HCT116 (cell line): ENCODE data around the gene MIF. TPM values are rescaled to one million over a fixed set of nuclear protein-coding genes. Genes with fewer than 3 reads are reported as not detected.

Source experiments
- ATAC-seq: fragments of 200-7000 bp; cut with Tn5 transposase; 2 replicates; pipeline ENCODE4 v1.9.1; 2020; ENCODE audit warnings: mild to moderate bottlenecking, moderate library complexity
- BruUV-seq: library from RNA; stranded (reverse); fragments of 400-500 nt; replicated peaks from 2 replicates; lab custom pipeline; 2021; lab: Mats Ljungman, UMichigan
- CTCF ChIA-PET: fragments of 300-600 bp; sonication (Branson Sonifier 250); formaldehyde crosslinking; loops from one replicate; lab custom pipeline; 2021; ENCODE audit warnings: antibody characterized with exemption; lab: Charles Lee
- POLR2A ChIA-PET: fragments of 300-600, 350-600 bp; sonication (Branson Sonifier 250); formaldehyde crosslinking; loops from one replicate; lab custom pipeline; 2021; ENCODE audit warnings: antibody characterized with exemption; lab: Charles Lee
- RAD21 ChIA-PET, 2 experiments: fragments of 300-600 bp; sonication (Branson Sonifier 250); formaldehyde crosslinking; loops; one replicate each; lab custom pipeline; 2023; ENCODE audit warnings: low total read pairs in 2 of 2; ENCODE audit not compliant: uncharacterized antibody in 2 of 2, unreplicated experiment in 2 of 2, low non-redundant PET in 1 of 2; lab: Charles Lee
- DNase-seq: peaks from one replicate; pipeline ENCODE4 v3.0.0-alpha.2; 2010; ENCODE audit warnings: low read depth, low spot score
- H2AFZ ChIP-seq: fragments of 200-600 bp; shearing (Covaris generic), sonication (generic); 2 replicates; pipeline ENCODE4 v1.6.1; 2017; ENCODE audit warnings: low read depth, mixed run types, mixed read lengths, antibody characterized with exemption, low read length; ENCODE audit not compliant: poor library complexity, severe bottlenecking
- H3K27ac ChIP-seq: 2 replicates; pipeline ENCODE4 v1.5.1; 2012; ENCODE audit warnings: low read depth, low read length
- H3K27me3 ChIP-seq: fragments of 200-600 bp; sonication (generic); 2 replicates; pipeline ENCODE4 v1.6.1; 2016; ENCODE audit warnings: mixed run types, low read length, mixed read lengths; ENCODE audit not compliant: insufficient read depth
- H3K36me3 ChIP-seq, 2 experiments: fragments of 200-500 bp in 1 of 2; fragments of 200-600 bp in 1 of 2; sonication (Bioruptor generic) in 1 of 2; sonication (generic) in 1 of 2; 2 replicates each; pipeline versions ENCODE4 v1.5.1 to v1.6.1; 2014 to 2016; ENCODE audit warnings: low read length in 2 of 2, inconsistent platforms in 1 of 2, mixed read lengths in 1 of 2, mixed run types in 1 of 2; ENCODE audit not compliant: insufficient read depth in 2 of 2, control insufficient read depth in 1 of 2
- H3K4me1 ChIP-seq, 2 experiments: fragments of 200-600 bp in 1 of 2; sonication (generic) in 1 of 2; 2 replicates each; pipeline versions ENCODE4 v1.5.1 to v1.6.1; 2012 to 2017; ENCODE audit warnings: low read length in 2 of 2, inconsistent platforms in 1 of 2, mild to moderate bottlenecking in 1 of 2, mixed read lengths in 1 of 2, mixed run types in 1 of 2, moderate library complexity in 1 of 2; ENCODE audit not compliant: insufficient read depth in 2 of 2, control insufficient read depth in 1 of 2
- H3K4me2 ChIP-seq: fragments of 200-600 bp; sonication (generic); 2 replicates; pipeline ENCODE4 v1.6.1; 2017; ENCODE audit warnings: mixed run types, low read length, mixed read lengths
- H3K4me3 ChIP-seq, 2 experiments: fragments of 200-600 bp in 1 of 2; sonication (generic) in 1 of 2; replicated peaks in 1 of 2; 2 replicates each; pipeline ENCODE4 v1.5.1; 2011 to 2016; ENCODE audit warnings: low read length in 2 of 2, control low read depth in 1 of 2, low read depth in 1 of 2, mild to moderate bottlenecking in 1 of 2, mixed read lengths in 1 of 2, mixed run types in 1 of 2
- H3K79me2 ChIP-seq: fragments of 200-600 bp; sonication (generic); 2 replicates; pipeline ENCODE4 v1.6.1; 2017; ENCODE audit warnings: mild to moderate bottlenecking, mixed run types, low read length, moderate library complexity, mixed read lengths; ENCODE audit not compliant: insufficient read depth
- H3K9ac ChIP-seq: fragments of 200-600 bp; sonication (generic); 2 replicates; pipeline ENCODE4 v1.6.1; 2016; ENCODE audit warnings: low read length, mixed read lengths
- H3K9me2 ChIP-seq: fragments of 200-600 bp; sonication (generic), shearing (Covaris generic); 2 replicates; pipeline ENCODE4 v1.6.1; 2017; ENCODE audit warnings: mixed run types, mild to moderate bottlenecking, moderate library complexity; ENCODE audit not compliant: insufficient read depth
- H3K9me3 ChIP-seq, 2 experiments: fragments of 200-500 bp in 1 of 2; fragments of 200-600 bp in 1 of 2; sonication (Bioruptor generic) in 1 of 2; sonication (generic) in 1 of 2; 2 replicates each; pipeline ENCODE4 v1.6.1; 2014 to 2017; ENCODE audit warnings: low read length in 2 of 2, mixed read lengths in 2 of 2, inconsistent platforms in 1 of 2, low read depth in 1 of 2, mild to moderate bottlenecking in 1 of 2, mixed run types in 1 of 2, moderate library complexity in 1 of 2; ENCODE audit not compliant: control insufficient read depth in 1 of 2, insufficient read depth in 1 of 2
- H4K20me1 ChIP-seq: fragments of 200-600 bp; sonication (generic), shearing (Covaris generic); 2 replicates; pipeline ENCODE4 v1.6.1; 2017; ENCODE audit warnings: mixed run types, mild to moderate bottlenecking, moderate library complexity; ENCODE audit not compliant: insufficient read depth
- ATF3 ChIP-seq: IDR thresholded peaks from 2 replicates; pipeline ENCODE4 v1.6.1; 2012
- CEBPB ChIP-seq: IDR thresholded peaks from 2 replicates; pipeline ENCODE4 v1.6.1; 2012; ENCODE audit warnings: low read depth
- CTCF ChIP-seq, 3 experiments: fragments of 200-600 bp in 1 of 3; sonication (generic) in 1 of 3; IDR thresholded peaks in 2 of 3; conservative IDR thresholded peaks in 1 of 3; 2 replicates each; pipeline ENCODE4 v1.5.1; 2012 to 2017; ENCODE audit warnings: low read depth in 2 of 3, low read length in 2 of 3, antibody characterized with exemption in 1 of 3, borderline replicate concordance in 1 of 3, control low read depth in 1 of 3, mild to moderate bottlenecking in 1 of 3, mixed read lengths in 1 of 3, mixed run types in 1 of 3, moderate library complexity in 1 of 3; ENCODE audit not compliant: insufficient read depth in 1 of 3
- EGR1 ChIP-seq: IDR thresholded peaks from 2 replicates; pipeline ENCODE4 v1.6.1; 2012; ENCODE audit warnings: low read depth
- FOSL1 ChIP-seq: IDR thresholded peaks from 2 replicates; pipeline ENCODE4 v1.6.1; 2012; ENCODE audit warnings: low read depth
- MAX ChIP-seq: IDR thresholded peaks from 2 replicates; pipeline ENCODE4 v1.6.1; 2012
- POLR2A ChIP-seq: IDR thresholded peaks from 2 replicates; pipeline ENCODE4 v1.7.0; 2011; ENCODE audit warnings: borderline replicate concordance; ENCODE audit not compliant: insufficient read depth, insufficient read length; ENCODE audit errors: extremely low read depth
- POLR2AphosphoS5 ChIP-seq: IDR thresholded peaks from 2 replicates; pipeline ENCODE4 v1.6.1; 2011; ENCODE audit warnings: mild to moderate bottlenecking, low read depth, low read length, moderate library complexity
- RAD21 ChIP-seq: IDR thresholded peaks from 2 replicates; pipeline ENCODE4 v1.6.1; 2012; ENCODE audit warnings: low read depth, mild to moderate bottlenecking
- REST ChIP-seq: IDR thresholded peaks from 2 replicates; pipeline ENCODE4 v1.6.1; 2012; ENCODE audit warnings: low read depth
- SIN3A ChIP-seq: IDR thresholded peaks from 2 replicates; pipeline ENCODE4 v1.6.1; 2012; ENCODE audit warnings: low read depth
- TCF7L2 ChIP-seq: IDR thresholded peaks from 2 replicates; pipeline ENCODE4 v1.7.0; 2011; ENCODE audit warnings: borderline replicate concordance, inconsistent platforms; ENCODE audit not compliant: insufficient read depth, insufficient read length; ENCODE audit errors: extremely low read depth
- ZFX ChIP-seq: fragments of 450-650 bp; IDR thresholded peaks from 2 replicates; pipeline ENCODE4 v1.6.1; 2017
- intact Hi-C: fragments of 100-400 bp; cut with micrococcal nuclease; formaldehyde crosslinking; loops from 2 replicates; pipeline ENCODE4 v1.10.0; 2022
- total RNA-seq: library from RNA; stranded (reverse); gene quantifications from one replicate; pipeline ENCODE4 v1.2.1, GENCODE V29; 2021; ENCODE audit not compliant: unreplicated experiment

The MIF gene
- total RNA-seq, 1 experiment from 2014 or later: 1,511 TPM

- POLR2A ChIA-PET: interaction anchor here (0.7 to 0.9 kb wide), 2 partner anchors 8 to 9 kb away, joined by 3 read pairs; partner anchors contain the start of gene SLC2A11
Observed at GRCh38 chr22:23849009-23850006, 44.9 kb upstream of the MIF start.

More at GRCh38 chr22:23849009-23850006, 44.9 kb upstream of the MIF start:
- Histone ChIP-seq H3K9ac (peak overlapping the region; percentile 20; the same call in 1 of the 2 replicates), H3K79me2 (no peaks in the 10 kb centered on the region), H3K27ac (no peak overlapping the region; the same call in 1 of the 2 replicates), H3K9me2 (no peaks in the 10 kb centered on the region), H3K27me3 (no peaks in the 10 kb centered on the region), H2AFZ (peak overlapping the region; percentile 78), H3K4me1 (peaks cover 2 to 12% of the 10 kb centered on the region in 2 experiments; a peak in 2 of 4 replicates), H3K9me3 (no peaks in the 10 kb centered on the region), H4K20me1 (no peaks in the 10 kb centered on the region), H3K36me3 (no peaks in the 10 kb centered on the region), H3K4me3 (peak overlapping the region in 1 of 2 experiments; percentile 8; a peak in 1 of 4 replicates), H3K4me2 (peak overlapping the region; percentile 58)
- intact Hi-C loops: loop anchor here (5.0 to 10.0 kb wide), 3 partner anchors 82 to 535 kb away; partner anchors contain the start of gene CHCHD10
- DNase-seq: peak; percentile 41
- CTCF ChIA-PET: interaction anchor here (0.6 to 1.9 kb wide), 17 partner anchors 9 to 525 kb away, joined by 3 to 44 read pairs (median 4); partner anchors contain the start of genes CHCHD10, MIF, MMP11 and SLC2A11
- RAD21 ChIA-PET: interaction anchor here (0.6 to 0.9 kb wide), 2 partner anchors 78 kb away, joined by 4 read pairs; no protein-coding TSS in a partner anchor
- BruUV-seq: no TSS peak
- peak; percentile 91 for ATAC-seq
- TF ChIP-seq REST (no peak), POLR2A (no peak), ZFX (peak; percentile 51; the same call in 1 of the 2 replicates), TCF7L2 (peak; percentile 69), CEBPB (no peak), SIN3A (no peak), RAD21 (peak; percentile 98), FOSL1 (no peak), EGR1 (peak; percentile 78), MAX (no peak), POLR2AphosphoS5 (no peak), CTCF (IDR thresholded peaks at IDR 0.05 in 2 of 3, conservative IDR thresholded peaks at IDR 0.05 in 1 of 3; ENCODE audit: borderline replicate concordance in 1 of 3, insufficient read depth in 1 of 3, low read depth in 2 of 3, low read length in 2 of 3) (peak; percentile 90 to 98 (median 94)), ATF3 (no peak)
